NOMO-1 (cell line): ENCODE measurements around the gene XXYLT1.
"Not testable (repeated sequence)": the region's sequence is repeated elsewhere in the genome, so short reads cannot be mapped to it uniquely, and the experiment has no call there.

Experiments used
- DNase-seq, 2 experiments: peaks; one replicate each; lab custom pipeline; 2025; ENCODE audit not compliant: unreplicated experiment in 2 of 2; lab: John Stamatoyannopoulos, UW

XXYLT1 gene

DNA sequence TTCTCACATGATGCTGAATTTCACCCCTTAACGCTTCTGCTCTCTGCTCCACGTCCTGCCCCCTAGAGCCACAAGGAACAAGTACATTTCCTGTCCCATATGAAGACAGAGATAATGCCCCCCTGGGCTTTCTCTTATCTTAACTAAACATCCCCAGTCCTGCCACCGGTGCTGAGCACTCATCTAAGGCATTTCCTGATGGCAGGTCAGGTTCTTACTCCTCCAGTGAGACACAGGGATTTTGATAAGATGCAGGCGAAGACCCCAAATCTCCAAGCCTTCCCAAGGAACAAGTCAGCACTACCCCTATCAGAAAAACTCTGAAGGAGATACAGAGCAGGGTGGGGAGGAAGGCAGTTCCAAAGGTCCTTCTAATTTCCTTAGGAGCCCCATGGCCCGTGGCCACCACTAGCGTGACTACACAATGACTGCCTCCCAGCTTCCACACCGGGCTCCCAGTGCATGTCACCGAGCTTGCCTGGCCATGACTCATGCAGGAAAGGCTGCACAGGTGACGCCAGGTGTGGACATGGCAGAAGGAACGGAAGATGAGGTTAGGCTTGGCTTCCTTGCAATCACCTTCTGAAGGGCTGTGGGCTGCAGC, 152.9 kb downstream of the XXYLT1 start:
- DNase-seq = no peak

DNA sequence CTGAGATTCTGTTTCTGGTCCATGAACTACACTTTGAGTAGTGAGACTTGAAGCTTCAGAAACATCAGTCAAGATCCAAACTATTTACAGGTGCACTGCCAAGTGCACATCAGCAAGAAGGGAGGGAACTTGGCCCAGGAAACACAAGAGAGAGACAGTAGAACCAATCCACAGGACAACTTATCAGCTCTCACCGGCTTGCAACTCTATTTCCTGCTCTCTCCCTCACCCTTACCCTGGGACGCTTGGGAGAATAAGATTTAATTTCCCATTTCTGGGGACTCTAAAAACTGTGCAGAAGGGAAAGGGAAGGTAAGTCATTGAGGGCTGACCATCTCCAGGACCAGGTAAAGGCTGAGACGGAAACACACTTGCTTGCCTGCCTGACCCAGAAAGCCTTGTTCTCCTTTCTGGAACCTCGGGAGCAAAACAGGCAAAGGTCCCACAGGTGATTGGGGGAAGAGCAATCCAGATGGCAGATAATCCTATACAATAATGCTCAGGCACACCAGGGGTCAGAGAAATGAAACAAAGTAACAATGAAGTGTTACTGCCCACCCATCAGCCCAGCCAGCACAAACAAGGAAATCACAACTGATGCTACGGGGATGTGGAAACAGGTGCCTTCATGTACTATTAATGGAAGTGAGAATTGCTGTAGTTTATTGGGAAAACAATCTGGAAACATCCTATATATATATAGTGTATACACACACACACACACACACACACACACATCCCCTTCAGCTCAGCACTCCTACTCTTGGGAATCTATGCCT, 154.4 kb downstream of the XXYLT1 start:
- no peak for DNase-seq

DNA sequence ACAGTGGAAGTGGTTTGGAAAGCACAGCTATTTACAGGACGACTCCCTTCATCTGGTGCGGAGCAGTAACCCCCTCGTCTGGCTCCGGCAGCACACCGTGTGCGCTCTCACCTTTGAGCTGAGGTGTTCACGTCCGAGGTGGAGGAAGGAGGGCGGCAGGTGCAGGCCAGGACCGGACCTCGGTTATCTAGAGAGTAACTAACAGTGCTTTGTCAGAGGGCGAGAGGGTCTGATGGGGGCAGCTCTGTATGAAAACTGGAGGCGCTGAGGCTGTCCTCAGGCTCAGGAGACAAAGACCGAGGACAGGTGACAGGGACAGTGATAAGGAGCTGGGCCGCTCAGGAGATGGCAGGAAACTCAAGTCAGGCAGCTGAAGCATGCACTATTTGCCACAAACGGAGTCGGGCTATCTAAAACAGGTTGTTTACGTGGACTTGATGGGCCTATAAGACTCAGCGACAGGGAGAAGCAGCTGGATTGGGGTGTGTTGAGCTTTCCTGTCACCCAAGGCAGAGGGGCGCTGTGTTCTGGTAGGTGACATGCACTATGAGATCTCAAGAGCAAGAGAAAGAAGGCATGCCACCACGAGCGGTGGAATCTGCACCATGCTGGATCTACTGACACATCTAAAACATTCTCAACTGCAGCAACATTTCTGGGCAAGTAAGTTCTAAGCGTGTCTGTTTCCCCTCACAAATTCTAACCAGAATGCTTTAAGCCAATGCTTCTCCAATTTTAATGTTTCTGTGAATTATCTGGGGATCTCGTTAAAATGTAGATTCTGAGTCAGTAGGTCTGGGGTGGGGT, 155.2 kb downstream of the XXYLT1 start:
- DNase-seq = no peak

DNA sequence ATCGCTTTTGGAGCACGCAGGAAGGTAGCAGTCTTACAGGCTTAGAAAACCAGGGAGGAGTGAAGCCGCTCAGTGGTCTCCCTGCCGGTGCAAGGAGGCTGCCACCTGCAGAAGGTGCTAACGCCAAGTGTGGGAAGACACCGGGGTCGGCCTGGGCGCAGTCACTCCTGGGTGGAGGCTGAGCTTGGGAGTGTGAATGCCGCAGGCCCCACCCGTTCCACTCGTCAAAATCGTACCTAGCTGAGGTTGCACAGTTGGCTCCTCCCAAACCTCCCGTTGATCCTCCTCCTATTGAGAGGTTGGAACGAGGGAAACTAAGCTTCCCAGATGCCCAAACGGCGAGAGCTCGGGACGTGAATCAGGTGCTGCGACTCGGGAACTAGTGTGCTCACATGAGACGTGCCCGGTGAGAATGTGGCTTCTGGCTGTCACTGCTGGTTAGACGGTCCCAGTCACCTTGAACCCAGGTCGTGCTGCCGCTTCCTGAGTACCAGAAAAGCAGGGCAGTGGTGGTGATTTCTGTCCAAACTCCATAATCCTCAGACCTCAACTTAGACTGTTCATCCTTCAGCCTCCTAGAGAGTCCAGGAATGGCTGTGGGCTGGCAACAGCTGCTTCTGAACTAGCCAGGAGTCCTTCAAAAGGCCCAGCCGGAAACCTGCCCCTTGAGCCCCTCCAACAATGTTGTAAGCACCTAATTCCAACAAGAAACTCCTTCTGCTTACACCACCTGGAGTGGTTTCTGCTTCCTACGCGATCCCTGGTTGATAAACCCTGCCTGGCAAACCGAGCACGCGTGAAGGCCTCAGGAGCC, 156.0 kb downstream of the XXYLT1 start:
- no peak for DNase-seq

DNA sequence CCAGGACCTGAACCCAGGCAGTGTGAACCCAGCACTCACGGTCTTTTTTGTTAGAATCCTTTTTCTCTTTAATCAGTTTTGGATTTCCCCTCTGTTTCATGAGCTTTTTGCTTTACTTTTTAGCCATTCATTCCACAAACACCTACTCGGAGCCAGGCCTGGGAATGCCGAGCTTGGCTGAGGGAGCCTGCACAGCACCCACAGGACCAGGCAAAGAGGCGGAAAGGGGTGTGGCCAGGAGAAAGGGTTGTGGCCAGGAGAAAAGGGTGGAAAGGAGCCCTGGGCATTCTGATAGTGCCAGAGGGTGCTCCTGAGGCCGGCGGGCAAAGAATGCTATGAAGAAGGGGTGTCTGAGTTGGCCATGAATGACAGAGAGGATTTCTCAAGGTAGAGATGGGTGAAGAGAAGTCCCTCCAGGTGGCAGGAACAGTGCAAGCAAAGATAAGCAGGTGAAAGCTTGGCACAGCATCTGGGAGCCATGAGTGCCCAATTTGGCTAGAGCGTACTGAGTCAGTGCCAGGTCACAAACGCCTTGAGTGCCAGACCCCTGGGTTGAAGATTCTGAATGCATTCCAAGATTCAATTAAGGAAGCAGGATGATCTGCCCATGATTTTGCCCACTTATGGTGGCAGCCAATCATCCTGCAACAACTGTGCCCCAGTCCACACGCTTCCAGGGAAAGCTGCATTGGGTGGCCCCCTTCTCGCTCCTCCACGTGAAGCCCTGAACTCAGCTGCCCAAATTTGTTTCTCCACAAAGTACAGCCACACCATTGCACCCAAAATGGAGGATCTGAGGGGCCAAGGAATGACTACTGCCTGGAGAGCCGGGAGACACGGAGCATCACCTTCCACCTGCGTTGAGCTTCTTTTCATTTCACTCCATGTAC, 157.2 kb downstream of the XXYLT1 start:
- no peak for DNase-seq

DNA sequence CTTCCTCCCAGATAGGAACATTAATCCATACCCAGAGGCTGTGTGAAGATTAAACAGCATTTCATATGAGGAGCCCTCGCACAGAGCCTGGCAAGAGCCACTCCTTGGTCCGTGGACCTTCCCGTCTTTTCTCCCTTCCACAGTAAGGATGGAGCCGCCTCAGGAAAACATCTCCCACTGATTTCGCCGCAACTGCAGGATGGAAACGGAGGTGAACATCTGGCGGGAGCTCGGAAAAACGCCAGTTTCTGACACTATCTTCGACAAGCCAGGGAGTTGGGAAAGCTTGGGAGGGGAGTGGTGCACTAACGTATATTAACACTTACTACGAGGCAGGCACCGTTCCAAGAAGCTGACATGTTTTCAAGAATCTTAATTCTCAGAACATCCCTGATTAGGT, 157.9 kb downstream of the XXYLT1 start:
- DNase-seq = no peak

DNA sequence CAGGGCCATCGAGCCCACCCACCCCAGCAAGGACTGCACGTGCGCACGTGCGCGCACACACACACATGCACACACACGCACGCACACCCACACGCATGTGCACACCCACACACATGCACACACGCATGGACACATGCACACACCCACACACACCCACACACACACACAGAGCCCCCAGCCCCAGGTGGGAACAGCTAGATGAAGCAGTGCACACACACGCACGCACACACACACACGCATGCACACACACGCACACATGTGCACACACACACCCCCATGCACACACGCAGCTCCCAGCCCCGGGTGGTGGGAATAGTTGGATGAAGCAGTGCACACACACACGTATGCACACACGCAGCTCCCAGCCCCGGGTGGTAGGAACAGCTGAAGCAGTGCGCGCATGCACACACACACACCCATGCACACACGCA, 158.6 kb downstream of the XXYLT1 start:
- no peak for DNase-seq

DNA sequence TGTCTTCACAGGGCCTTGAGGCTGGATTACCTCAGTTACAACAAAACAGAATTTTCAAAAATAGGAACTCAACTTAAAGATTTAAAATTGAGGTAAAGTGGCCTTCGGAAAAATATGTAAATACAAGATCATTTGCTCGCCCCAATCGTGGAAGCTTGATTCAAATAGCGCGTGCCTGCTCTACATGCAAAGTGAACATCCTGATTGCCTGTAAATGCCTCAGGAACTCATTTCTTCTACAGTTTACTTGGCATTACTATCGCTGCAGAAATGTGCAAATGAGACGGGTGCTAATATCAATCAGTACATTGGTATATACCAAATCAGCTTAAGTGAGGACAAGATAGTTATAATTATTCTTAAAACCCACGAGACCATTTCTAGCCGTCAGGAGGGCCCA, 159.2 kb downstream of the XXYLT1 start:
- DNase-seq = no peak

DNA sequence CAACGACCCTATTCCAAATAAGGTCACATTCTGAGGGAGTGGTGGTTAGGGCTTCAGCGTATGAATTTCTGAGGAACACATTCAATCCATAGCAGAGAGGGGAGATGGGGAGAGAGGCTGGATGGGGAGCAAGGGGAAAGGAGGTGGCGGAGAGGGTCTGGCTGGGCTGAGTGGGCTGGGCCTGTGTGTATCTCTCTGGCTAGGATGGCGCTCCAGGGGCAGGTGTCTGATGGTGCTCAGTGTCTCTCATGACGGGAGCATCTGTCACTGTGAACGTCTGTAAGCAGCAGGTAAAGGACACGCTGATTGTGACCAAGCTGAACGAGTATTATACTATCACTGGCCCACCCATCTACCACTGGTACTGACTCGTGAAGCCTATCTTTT, 159.6 kb downstream of the XXYLT1 start:
- DNase-seq = no peak

DNA sequence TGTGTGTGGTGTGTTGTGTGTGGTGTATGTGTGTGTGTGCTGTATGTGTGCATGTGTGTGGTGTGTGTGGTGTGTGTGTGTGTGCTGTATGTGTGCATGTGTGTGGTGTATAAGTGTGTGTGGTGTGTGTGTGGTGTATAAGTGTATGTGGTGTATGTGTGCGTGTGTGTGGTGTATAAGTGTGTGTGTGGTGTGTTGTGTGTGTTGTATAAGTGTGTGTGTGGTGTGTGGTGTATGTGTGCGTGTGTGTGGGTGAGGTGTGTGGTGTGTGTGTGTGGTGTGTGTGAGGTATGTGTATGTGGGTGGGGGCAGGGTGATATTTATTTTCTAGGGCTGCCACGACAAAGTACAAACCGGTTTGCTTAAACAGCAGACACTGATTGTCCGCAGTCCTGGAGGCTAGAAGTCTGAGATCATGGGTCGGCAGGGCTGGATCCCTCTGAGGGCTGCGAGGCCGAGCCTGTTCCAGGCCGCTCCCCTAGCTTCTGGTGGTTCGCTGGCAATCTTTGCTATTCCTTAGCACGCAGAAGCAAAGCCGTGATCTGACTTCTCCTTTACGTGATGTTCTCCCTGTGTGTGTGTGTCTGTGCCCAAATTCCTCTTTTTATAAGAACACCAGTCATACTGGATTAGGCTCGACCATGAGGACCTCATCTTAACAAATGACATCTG, 160.2 kb downstream of the XXYLT1 start:
- peak; percentile 59 to 79 for DNase-seq

DNA sequence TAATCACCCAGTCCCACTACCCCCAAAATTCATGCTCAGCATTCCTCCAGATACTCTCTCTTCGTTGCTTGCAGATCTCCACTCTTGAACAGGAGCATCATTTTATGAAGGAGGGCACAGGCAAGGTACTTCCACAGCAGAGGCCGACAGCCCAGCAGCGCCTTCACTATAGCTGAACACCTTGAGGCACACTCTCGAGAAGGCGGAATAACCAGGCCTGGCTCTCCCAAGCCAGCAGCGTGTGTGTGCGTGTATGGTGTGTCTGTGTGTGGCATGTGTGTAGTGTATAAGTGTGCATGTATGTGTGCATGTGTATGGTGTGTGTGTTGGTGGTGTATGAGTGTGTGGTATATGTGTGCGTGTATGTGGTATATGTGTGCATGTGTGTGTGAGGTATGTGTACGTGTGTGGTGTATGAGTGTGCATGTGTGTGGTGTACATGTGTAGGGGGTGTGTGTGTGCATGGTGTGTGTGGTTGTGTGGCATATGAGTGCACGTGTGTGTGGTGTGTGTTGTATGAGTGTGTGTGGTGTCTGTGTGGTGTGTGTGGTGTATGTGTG, 161.8 kb downstream of the XXYLT1 start:
- no peak for DNase-seq

DNA sequence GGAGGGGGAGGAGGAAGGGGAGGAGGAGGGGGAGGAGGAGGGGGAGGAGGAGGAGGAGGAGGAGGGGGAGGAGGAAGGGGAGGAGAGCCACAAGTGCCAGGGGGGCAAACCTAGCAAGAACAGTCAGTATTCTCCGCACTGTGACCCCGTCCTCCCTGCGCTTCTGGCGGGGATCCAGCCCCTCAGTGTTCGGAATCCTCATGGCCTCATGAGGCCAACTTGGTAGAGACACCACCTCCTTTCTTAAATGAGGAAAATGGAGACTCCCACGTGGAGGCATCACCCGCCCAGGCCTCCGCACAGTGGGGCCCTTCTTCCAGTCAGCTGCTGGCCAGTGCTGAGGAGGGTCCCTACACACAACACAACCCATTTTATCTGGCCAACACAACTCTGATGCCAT, 163.4 kb downstream of the XXYLT1 start:
- no peak for DNase-seq

DNA sequence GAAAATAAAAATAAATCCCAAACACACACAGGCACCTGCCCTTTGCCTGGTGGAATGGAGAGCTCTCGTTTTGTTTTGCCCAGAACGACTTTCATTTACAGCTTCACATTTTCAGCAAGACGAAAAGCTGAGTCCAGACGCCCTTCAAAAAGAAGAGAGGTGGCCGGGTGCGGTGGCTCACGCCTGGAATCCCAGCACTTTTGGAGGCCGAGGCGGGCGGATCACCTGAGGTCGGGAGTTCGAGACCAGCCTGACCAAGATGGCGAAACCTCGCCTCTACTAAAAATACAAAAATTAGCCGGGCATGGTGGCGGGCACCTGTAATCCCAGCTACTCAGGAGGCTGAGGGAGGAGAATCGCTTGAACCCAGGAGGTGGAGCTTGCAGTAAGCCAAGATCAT, 163.9 kb downstream of the XXYLT1 start:
- not testable (repeated sequence) for DNase-seq

DNA sequence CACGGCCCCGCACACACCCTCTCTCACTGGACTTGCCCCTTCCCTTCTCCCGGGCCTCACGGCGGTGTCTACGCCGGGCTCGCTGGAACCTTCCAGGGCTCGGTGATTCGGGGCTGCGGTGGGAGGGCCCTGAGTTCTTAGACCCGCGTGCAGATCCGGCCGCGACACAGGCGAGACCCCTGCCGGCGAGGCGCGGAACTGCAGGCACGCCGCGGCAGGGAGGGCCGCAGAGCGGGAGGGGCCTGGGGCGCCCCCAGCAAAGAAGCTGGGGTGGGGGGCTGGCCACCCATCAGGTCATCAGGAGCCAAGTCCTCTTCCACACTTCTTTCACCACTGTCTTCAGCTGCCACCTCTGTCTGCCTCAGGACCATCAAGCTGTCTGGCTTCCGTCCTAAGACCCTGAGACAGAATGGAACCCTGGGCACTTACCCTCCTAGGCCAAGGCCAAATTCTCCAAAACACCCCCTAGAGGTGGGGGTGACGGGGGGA, 164.5 kb downstream of the XXYLT1 start:
- DNase-seq = peak; percentile 55 to 77

DNA sequence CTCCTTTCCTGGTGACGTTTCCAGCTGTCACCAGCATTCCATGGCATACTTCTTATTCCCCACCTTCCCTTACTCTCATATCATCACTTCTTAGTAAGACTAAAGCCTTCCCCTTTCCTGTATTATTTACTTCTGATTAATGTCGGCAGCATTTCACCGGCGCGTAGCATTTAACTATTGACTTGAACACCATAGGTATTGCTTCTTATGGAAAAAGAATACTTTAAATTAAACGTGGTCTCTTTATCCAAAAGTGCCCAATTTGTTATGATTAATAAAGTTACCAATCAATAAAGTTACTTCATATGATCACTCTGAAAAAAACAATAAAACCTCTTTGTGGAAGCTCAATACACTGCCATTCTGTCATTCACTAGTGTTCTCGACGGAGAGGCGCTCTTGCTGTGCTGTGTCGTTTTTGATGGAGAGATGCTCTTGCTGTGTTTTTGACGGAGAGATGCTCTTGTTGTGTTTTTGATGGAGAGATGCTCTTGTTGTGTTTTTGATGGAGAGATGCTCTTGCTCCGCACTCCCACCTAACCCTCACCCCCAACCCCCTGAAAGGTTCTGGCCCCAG, 165.0 kb downstream of the XXYLT1 start:
- DNase-seq = no peak

DNA sequence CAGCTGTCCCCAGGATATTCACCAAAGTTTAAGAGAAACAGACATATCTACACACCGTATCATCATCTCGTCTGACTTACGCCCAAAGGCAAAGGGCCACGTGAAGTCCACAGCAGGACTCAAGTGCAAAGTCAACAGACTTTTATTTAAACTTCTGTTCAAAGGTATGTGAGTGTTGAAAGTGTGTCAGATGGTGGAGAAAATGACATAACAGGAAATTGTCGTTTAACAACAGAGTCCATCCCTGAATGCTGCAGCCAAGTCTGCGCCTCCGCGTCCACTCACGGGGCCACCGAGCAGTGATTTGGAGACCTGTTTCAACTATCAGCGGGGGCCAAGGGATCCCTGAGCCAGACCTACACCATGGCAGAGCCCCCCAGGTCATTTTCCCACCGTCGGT, 165.6 kb downstream of the XXYLT1 start:
- no peak for DNase-seq

DNA sequence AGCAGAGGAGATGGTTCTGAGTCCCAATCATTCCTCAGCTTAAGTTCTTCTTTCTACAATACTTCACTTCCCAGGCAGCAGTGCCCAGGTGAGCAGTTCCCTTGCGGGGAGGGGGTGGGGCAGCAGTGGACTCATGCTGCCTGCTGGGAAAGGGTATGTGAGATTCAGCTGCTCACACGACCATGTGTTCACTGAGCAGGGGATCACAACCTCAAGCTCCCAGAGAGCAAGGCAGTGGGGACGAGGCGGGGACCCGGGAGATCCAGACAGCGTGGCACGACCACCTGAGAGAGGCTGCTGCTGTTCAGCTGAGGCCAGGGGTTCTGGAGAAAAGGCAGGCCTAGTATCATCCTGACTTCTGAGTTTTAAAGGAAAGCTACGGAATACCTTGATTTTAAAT, 166.6 kb downstream of the XXYLT1 start:
- no peak for DNase-seq

DNA sequence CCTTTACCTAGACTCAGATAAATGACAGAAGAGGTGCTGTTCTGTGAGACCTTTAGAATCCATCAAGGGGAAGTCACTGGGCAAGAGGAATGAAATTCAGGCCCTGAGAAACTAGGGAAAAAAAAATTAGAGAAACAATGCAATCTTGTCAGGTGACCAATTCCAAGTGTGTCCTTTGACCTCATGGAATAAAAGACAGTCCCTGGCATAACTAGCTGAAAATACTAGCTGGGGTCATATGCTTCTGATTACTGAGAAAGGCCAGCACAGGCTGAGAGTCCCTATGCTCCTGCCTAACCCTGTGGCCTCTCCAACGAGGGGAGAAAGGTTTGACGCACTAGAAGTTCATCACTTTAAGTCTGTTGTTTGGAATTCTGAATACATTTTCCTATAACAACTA, 167.3 kb downstream of the XXYLT1 start:
- no peak for DNase-seq
